ENCODE results near the gene KIRREL3.

The KIRREL3 gene

GRCh38 chr11:126720539-126721235 lies 279.9 kb downstream of the KIRREL3 start:
- Mint-ChIP-seq H3K9me3 (peaks cover 10% of the 10 kb centered on the region), H3K27ac (peak overlapping the region; percentile 60), H3K4me1 (peaks cover 5% of the 10 kb centered on the region), H3K4me3 (no peak overlapping the region), H3K36me3 (no peaks in the 10 kb centered on the region)
- ATAC-seq (no peak), DNase-seq (ENCODE audit: low spot score in 2 of 2) (no peak)

GRCh38 chr11:126719740-126720139 lies 280.8 kb downstream of the KIRREL3 start:
- peaks cover 5% of the 10 kb centered on the region for H3K4me1 Mint-ChIP-seq
- no peaks in the 10 kb centered on the region for H3K36me3 Mint-ChIP-seq

DNA sequence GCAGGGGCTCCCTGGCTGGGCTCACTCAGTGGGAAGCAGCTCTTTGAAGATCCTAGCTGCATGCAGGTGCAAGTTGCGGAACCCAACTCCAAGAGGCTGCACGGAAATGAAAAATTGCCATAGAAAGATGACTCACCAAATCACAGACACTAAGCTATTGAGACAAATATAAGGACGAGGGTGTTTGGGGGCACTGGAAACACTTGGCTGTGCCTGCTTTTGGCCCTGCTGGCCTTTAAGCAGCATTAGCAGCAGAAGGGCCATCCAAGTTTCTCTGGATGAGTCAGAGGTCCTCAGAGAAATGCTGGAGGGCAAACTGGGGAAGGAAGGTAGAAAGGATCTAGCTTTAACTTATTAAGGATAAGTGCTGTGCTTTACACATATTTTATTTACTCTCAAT lies 282.3 kb downstream of the KIRREL3 start:
- H3K27ac Mint-ChIP-seq, result no peak overlapping the region
- H3K4me1 Mint-ChIP-seq, result peaks cover 5% of the 10 kb centered on the region

More at GRCh38 chr11:126719740-126720139, 280.8 kb downstream of the KIRREL3 start:
- Mint-ChIP-seq H3K4me3 (no peak overlapping the region), H3K27ac (no peak overlapping the region), H3K9me3 (peaks cover 10% of the 10 kb centered on the region)
- ATAC-seq, result no peak
- DNase-seq (ENCODE audit: low spot score in 2 of 2), result no peak

DNA sequence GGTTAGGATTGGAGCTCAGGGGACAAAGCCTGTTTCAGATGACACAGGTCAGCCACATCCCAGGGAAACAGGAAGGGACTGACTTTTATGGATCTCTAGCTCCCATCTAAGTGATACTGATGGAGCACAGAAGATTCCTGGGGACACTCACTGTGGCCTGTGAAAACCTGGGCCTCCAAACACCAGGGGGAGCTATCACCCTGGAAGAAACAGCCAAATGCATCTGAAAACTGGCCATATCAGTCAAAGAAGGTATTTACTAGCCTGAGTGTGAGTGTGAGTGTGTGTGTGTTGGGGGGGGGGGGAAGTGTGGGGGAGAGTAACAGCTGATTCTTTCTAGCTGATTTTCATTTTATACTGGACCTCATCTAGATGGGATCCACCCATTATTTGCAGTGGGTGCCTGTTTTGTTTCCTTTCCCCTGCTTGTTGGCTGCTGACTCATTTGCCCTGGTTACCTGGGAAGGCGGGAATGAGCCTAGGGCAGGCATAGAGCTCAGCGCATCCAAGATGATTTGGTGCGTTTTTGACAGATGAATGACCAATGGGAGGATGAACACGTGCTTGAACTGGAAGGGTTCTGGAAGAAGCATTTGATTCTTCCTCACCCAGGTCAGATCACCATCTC lies 284.0 kb downstream of the KIRREL3 start:
- DNase-seq (ENCODE audit: low spot score in 2 of 2) (peak; percentile 19 to 52), ATAC-seq (peak; percentile 56)
- Mint-ChIP-seq H3K36me3 (no peaks in the 10 kb centered on the region), H3K4me1 (no peaks in the 10 kb centered on the region), H3K4me3 (no peak overlapping the region), H3K9me3 (peaks cover 7% of the 10 kb centered on the region), H3K27ac (no peak overlapping the region)

More for the DNA sequence above, 282.3 kb downstream of the KIRREL3 start:
- H3K36me3 Mint-ChIP-seq, result no peaks in the 10 kb centered on the region
- H3K9me3 Mint-ChIP-seq, result peaks cover 10% of the 10 kb centered on the region
- DNase-seq (ENCODE audit: low spot score in 2 of 2) (no peak), ATAC-seq (no peak)
- no peak overlapping the region for H3K4me3 Mint-ChIP-seq

DNA sequence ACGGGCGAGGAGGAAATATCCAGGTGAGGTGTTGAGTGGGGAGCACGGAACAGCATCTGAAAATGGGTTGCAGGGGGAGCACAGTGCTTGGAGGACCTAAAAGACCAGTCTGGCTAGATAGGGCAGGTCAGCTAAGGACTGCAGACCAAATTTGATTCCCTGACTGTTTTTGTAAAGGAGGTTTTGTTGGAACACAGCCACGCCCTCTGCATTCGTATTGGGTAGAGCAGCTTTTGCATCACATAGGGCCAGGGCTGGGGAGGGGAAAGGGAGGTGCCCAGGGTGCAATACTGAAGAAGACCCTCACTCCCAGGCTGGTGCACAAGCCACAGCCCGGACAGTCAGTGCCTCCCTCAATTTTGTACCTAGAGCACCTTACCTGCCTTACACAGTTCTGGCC lies 286.8 kb downstream of the KIRREL3 start:
- DNase-seq (ENCODE audit: low spot score in 2 of 2) (no peak), ATAC-seq (no peak)
- Mint-ChIP-seq H3K4me1 (no peaks in the 10 kb centered on the region), H3K27ac (no peak overlapping the region), H3K4me3 (no peak overlapping the region), H3K36me3 (no peaks in the 10 kb centered on the region), H3K9me3 (no peaks in the 10 kb centered on the region)

DNA sequence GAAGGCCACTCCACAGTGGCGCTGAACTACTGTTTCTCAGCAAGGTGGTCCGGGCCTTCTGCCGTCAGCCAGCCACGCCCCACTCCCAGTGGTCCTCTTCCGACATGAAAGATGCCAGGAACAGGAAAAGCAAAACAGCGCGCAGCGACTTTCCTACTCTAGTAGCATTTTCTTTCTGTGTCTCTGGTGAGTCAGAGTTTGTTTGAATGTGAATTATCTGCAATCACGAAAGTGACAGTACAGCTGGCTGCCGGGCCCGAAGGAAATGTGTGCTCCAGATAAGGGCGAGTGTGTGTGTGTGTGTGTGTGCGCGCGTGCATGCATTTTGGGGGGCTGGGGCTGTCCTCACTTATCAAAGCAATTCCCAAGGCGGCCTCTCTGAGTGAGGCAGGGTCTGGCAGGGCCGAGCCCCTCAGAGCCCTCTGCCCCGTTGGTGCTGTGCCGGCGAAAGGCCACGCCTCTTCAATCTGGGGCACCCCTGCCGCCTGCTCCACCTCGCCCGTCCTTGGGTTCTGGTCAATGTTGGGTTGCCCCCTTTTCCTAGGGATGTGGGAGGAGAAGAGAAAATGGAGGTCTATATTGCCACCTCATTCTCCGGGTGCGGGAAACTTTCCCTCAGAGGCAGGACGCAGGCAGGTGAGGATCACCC lies 288.5 kb downstream of the KIRREL3 start:
- H3K27ac Mint-ChIP-seq, result no peak overlapping the region

GRCh38 chr11:126710804-126711399 lies 289.7 kb downstream of the KIRREL3 start:
- H3K27ac Mint-ChIP-seq, result no peak overlapping the region
- no peaks in the 10 kb centered on the region for H3K36me3 Mint-ChIP-seq
- DNase-seq (ENCODE audit: low spot score in 2 of 2) (no peak), ATAC-seq (no peak)
- no peaks in the 10 kb centered on the region for H3K9me3 Mint-ChIP-seq
- H3K4me3 Mint-ChIP-seq, result no peak overlapping the region
- no peaks in the 10 kb centered on the region for H3K4me1 Mint-ChIP-seq

More for the DNA sequence above, 288.5 kb downstream of the KIRREL3 start:
- ATAC-seq (no peak), DNase-seq (ENCODE audit: low spot score in 2 of 2) (no peak)
- Mint-ChIP-seq H3K4me3 (no peak overlapping the region), H3K9me3 (no peaks in the 10 kb centered on the region), H3K36me3 (no peaks in the 10 kb centered on the region), H3K4me1 (no peaks in the 10 kb centered on the region)

DNA sequence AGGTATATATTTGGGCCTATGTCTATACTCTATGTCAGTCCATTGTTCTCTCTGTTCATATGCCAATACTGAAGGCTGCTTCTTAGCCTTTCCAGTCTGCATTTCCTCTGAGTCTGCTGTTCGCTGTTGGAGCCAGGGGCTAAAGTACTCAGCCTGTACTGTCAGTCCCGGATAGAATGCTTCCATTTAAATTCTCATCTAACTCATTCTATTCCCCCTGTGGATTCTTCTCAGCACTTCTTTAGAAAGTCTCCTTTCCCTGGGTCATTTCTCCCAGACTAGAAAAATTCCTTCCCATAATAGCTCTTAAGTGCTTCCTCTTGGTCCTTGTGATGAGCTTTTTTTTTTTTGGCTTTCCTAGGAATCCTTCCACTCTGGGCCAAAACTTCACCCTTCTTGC lies 293.1 kb downstream of the KIRREL3 start:
- Mint-ChIP-seq H3K4me3 (no peak overlapping the region), H3K4me1 (no peaks in the 10 kb centered on the region), H3K9me3 (no peaks in the 10 kb centered on the region), H3K36me3 (no peaks in the 10 kb centered on the region), H3K27ac (no peak overlapping the region)
- ATAC-seq, result no peak
- no peak for DNase-seq (ENCODE audit: low spot score in 2 of 2)

DNA sequence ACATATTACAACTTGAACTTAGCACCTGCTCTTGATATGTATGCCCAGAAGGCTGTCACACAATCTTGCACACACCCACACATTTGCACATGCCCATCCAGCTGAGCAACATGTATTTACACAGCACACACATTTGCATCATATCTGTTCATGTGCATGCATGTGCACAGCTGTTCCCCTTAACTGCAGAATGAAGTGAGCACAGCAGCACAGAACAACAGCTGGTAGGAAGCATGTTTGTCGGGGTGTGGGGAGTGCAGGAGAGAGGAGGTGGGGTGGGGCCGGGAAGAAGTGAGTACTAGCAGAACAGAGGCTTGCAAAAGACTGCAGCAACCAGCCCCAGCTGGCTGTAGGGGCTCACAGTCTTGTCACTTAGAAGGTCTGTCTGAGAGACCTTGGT lies 296.5 kb downstream of the KIRREL3 start:
- no peaks in the 10 kb centered on the region for H3K9me3 Mint-ChIP-seq
- no peak for DNase-seq (ENCODE audit: low spot score in 2 of 2)
- H3K4me1 Mint-ChIP-seq, result no peaks in the 10 kb centered on the region
- H3K4me3 Mint-ChIP-seq, result no peak overlapping the region
- no peaks in the 10 kb centered on the region for H3K36me3 Mint-ChIP-seq
- H3K27ac Mint-ChIP-seq, result no peak overlapping the region
- no peak for ATAC-seq

DNA sequence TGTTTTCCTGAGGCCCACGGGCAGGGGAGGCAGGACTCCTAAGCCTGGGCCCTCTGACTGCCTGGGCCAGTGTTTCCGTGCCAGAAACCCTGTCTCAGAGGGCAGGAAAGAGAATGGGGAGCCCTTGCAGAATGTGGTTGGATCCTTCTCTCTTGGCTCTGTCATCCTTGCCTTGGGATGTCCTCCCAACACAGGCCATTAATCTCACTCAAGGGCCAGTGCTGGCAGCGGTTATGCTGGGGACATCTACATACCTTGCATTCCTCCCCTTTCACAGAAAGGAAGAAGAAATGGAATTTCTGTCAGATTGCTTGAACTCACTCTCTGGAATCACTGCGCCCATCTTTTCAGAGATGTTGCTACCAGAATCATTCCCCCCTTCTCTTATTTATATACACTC lies 296.9 kb downstream of the KIRREL3 start:
- ATAC-seq (no peak), DNase-seq (ENCODE audit: low spot score in 2 of 2) (no peak)
- no peak overlapping the region for H3K4me3 Mint-ChIP-seq
- H3K36me3 Mint-ChIP-seq, result no peaks in the 10 kb centered on the region
- no peaks in the 10 kb centered on the region for H3K9me3 Mint-ChIP-seq
- no peaks in the 10 kb centered on the region for H3K4me1 Mint-ChIP-seq
- H3K27ac Mint-ChIP-seq, result no peak overlapping the region

DNA sequence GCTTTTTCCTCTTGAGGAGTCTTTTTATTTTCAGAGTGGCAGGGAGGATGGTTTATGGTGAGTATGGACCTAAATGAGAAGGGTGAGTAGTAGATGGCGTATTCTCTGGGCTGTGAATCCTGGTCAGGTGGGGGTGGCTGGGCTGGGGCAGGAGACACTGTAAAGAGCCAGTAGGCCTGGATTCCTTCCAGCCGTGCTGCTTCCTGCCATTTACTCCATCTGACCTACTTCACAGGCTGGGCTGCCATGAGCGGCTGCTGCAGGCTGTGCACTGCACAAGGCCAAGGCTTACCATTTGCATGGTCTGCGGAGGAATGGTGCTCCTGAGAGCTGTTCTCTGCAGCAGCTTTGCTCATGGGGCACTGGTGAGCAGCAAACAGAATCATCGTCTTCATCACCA lies 297.6 kb downstream of the KIRREL3 start:
- Mint-ChIP-seq H3K27ac (no peak overlapping the region), H3K4me1 (no peaks in the 10 kb centered on the region), H3K4me3 (no peak overlapping the region), H3K36me3 (no peaks in the 10 kb centered on the region), H3K9me3 (no peaks in the 10 kb centered on the region)
- no peak for DNase-seq (ENCODE audit: low spot score in 2 of 2)
- peak; percentile 14 for ATAC-seq

GRCh38 chr11:126702165-126702720 lies 298.3 kb downstream of the KIRREL3 start:
- Mint-ChIP-seq H3K9me3 (no peaks in the 10 kb centered on the region), H3K4me3 (no peak overlapping the region), H3K4me1 (no peaks in the 10 kb centered on the region), H3K36me3 (no peaks in the 10 kb centered on the region), H3K27ac (no peak overlapping the region)
- no peak for ATAC-seq
- DNase-seq (ENCODE audit: low spot score in 2 of 2), result no peak

GRCh38 chr11:126701520-126701897 lies 299.1 kb downstream of the KIRREL3 start:
- ATAC-seq, result no peak
- no peak for DNase-seq (ENCODE audit: low spot score in 2 of 2)
- H3K4me1 Mint-ChIP-seq, result no peaks in the 10 kb centered on the region
- no peaks in the 10 kb centered on the region for H3K9me3 Mint-ChIP-seq
- H3K4me3 Mint-ChIP-seq, result no peak overlapping the region
- H3K27ac Mint-ChIP-seq, result no peak overlapping the region
- no peaks in the 10 kb centered on the region for H3K36me3 Mint-ChIP-seq

- no peak for DNase-seq (ENCODE audit: low spot score in 2 of 2)
- H3K36me3 Mint-ChIP-seq, result no peaks in the 10 kb centered on the region
- no peaks in the 10 kb centered on the region for H3K9me3 Mint-ChIP-seq
- no peaks in the 10 kb centered on the region for H3K4me1 Mint-ChIP-seq
- no peak overlapping the region for H3K27ac Mint-ChIP-seq
- H3K4me3 Mint-ChIP-seq, result no peak overlapping the region
- no peak for ATAC-seq
Measured at GRCh38 chr11:126700768-126701519, 299.6 kb downstream of the KIRREL3 start.

GRCh38 chr11:126698576-126698975 lies 302.0 kb downstream of the KIRREL3 start:
- H3K36me3 Mint-ChIP-seq, result no peaks in the 10 kb centered on the region
- ATAC-seq (no peak), DNase-seq (ENCODE audit: low spot score in 2 of 2) (no peak)
- no peaks in the 10 kb centered on the region for H3K9me3 Mint-ChIP-seq
- H3K4me1 Mint-ChIP-seq, result no peaks in the 10 kb centered on the region
- no peak overlapping the region for H3K27ac Mint-ChIP-seq
- H3K4me3 Mint-ChIP-seq, result no peak overlapping the region

All from stimulated activated effector memory CD8-positive, alpha-beta T cell treated with anti-CD3 and anti-CD28 coated beads, Interleukin-12 subunit alpha, Interleukin-12 subunit beta, amount 100 ng/mL, for 72 hours (primary cell).